PC-3 (cell line): ENCODE results near the gene IRGM.

Experiments
- CTCF ChIP-seq: fragments of 300-600 bp; sonication (generic); conservative IDR thresholded peaks from 2 replicates; pipeline ENCODE4 v1.5.1; 2017; ENCODE audit warnings: antibody characterized with exemption, low read depth, mild to moderate bottlenecking, low read length
- EZH2 ChIP-seq: fragments of 300-600 bp; sonication (generic); IDR thresholded peaks from one replicate; pipeline ENCODE4 v1.6.1; 2017; ENCODE audit warnings: antibody characterized with exemption, mild to moderate bottlenecking, low read length; ENCODE audit not compliant: unreplicated experiment
- EZH2phosphoT487 ChIP-seq: fragments of 300-600 bp; sonication (generic); IDR thresholded peaks from 2 replicates; pipeline ENCODE4 v1.6.1; 2018; ENCODE audit warnings: mild to moderate bottlenecking, antibody characterized with exemption, low read length, borderline replicate concordance

GRCh38 chr5:150862070-150862469 lies 15.7 kb downstream of the IRGM start:
- TF ChIP-seq EZH2 (no peak), CTCF (no peak), EZH2phosphoT487 (no peak)
